Measurements from ENCODE around the gene RPS18. TPM values are rescaled to one million over a fixed set of nuclear protein-coding genes. Genes with fewer than 3 reads are reported as not detected.
A peak's percentile ranks its signal among the peaks of the same experiment; 100 is the strongest.

Gene RPS18
- total and polyA plus RNA-seq, 2 of the 13 experiments (the other 11 are each of a cell fraction or from before 2014, with no cell fraction given): 3,896 to 5,806 TPM

GRCh38 chr6:33288921-33289783, 17.3 kb downstream of the RPS18 start, which contains the start of the genes PFDN6 and WDR46 (continued):
- 0 out of 2 replicates have a peak, but pooled peaks have one; percentile 4 for TF ChIP-seq ZNF281 (CRISPR knock-in tag; IDR thresholded peaks at IDR 0.05; ENCODE audit: borderline replicate concordance)
- peak; percentile 98 for TF ChIP-seq THAP11 (CRISPR knock-in tag; IDR thresholded peaks at IDR 0.05)
- no peak for TF ChIP-seq ZBTB38 (CRISPR knock-in tag; IDR thresholded peaks at IDR 0.05)
- no peak for TF ChIP-seq SOX13 (IDR thresholded peaks at IDR 0.05)
- TF ChIP-seq SOX13 (CRISPR knock-in tag; conservative IDR thresholded peaks at IDR 0.05 in 1 of 2, IDR thresholded peaks at IDR 0.05 in 1 of 2): no peak
- no peak for TF ChIP-seq ZNF530 (CRISPR knock-in tag; IDR thresholded peaks at IDR 0.05; ENCODE audit: low read depth)
- TF ChIP-seq ZBTB7B (CRISPR knock-in tag; IDR thresholded peaks at IDR 0.05): no peak; the same call in 1 of the 2 replicates
- TF ChIP-seq PITX1 (CRISPR knock-in tag; IDR thresholded peaks at IDR 0.05): no peak
- TF ChIP-seq NAIF1 (CRISPR knock-in tag; IDR thresholded peaks at IDR 0.05; ENCODE audit: borderline replicate concordance): no peak
- peak; percentile 62; the same call in 1 of the 2 replicates for TF ChIP-seq ZSCAN29 (CRISPR knock-in tag; conservative IDR thresholded peaks at IDR 0.05)
- TF ChIP-seq ZNF710 (CRISPR knock-in tag; IDR thresholded peaks at IDR 0.05; ENCODE audit: borderline replicate concordance): no peak
- no peak for TF ChIP-seq HOXA9 (CRISPR knock-in tag; IDR thresholded peaks at IDR 0.05; ENCODE audit: borderline replicate concordance)
- no peak for TF ChIP-seq ZNF280B (CRISPR knock-in tag; IDR thresholded peaks at IDR 0.05; ENCODE audit: borderline replicate concordance)
- no peak for TF ChIP-seq MLLT10 (CRISPR knock-in tag; IDR thresholded peaks at IDR 0.05)
- TF ChIP-seq MEIS1 (CRISPR knock-in tag; IDR thresholded peaks at IDR 0.05; ENCODE audit: borderline replicate concordance): 0 out of 2 replicates have a peak, but pooled peaks have one; percentile 64
- peak; percentile 75 for TF ChIP-seq DMAP1 (CRISPR knock-in tag; IDR thresholded peaks at IDR 0.05)
- TF ChIP-seq KDM1A (CRISPR knock-in tag; IDR thresholded peaks at IDR 0.05): no peak
- TF ChIP-seq MYPOP (CRISPR knock-in tag; IDR thresholded peaks at IDR 0.05): no peak

Measured in HepG2 (cell line).